A673 (cell line): ENCODE data around the gene MSRB3. TPM values are rescaled to one million over a fixed set of nuclear protein-coding genes. Genes with fewer than 3 reads are reported as not detected.
A peak's percentile ranks its signal among the peaks of the same experiment; 100 is the strongest.
"Not testable (repeated sequence)": the region's sequence is repeated elsewhere in the genome, so short reads cannot be mapped to it uniquely, and the experiment has no call there.

ENCODE experiments used
- BruUV-seq: library from RNA; stranded (reverse); fragments of 400-500 nt; replicated peaks from 2 replicates; lab custom pipeline; 2021; lab: Mats Ljungman, UMichigan
- CTCF ChIA-PET: fragments of 300-600 bp; sonication (Branson Sonifier 250); formaldehyde crosslinking; loops from one replicate; lab custom pipeline; 2022; ENCODE audit warnings: antibody characterized with exemption; lab: Charles Lee
- POLR2A ChIA-PET: fragments of 300-600 bp; sonication (Branson Sonifier 250); formaldehyde crosslinking; loops from one replicate; lab custom pipeline; 2022; ENCODE audit warnings: antibody characterized with exemption; ENCODE audit not compliant: low non-redundant PET; lab: Charles Lee
- DNase-seq: peaks from one replicate; pipeline ENCODE4 v3.0.0-alpha.2; 2015; ENCODE audit warnings: low spot score
- H3K27ac ChIP-seq: fragments of 200-600 bp; sonication (generic); 2 replicates; pipeline ENCODE4 v1.5.1; 2016; ENCODE audit warnings: mixed run types, low read depth, mild to moderate bottlenecking, mixed read lengths, antibody characterized with exemption, low read length; ENCODE audit not compliant: poor library complexity, severe bottlenecking
- H3K27me3 ChIP-seq: fragments of 200-600 bp; sonication (generic); replicated peaks from 2 replicates; pipeline ENCODE4 v1.6.1; 2017; ENCODE audit warnings: mixed run types, low read depth, mild to moderate bottlenecking, mixed read lengths, antibody characterized with exemption, low read length; ENCODE audit not compliant: insufficient read depth, poor library complexity
- H3K36me3 ChIP-seq: fragments of 200-600 bp; sonication (generic); 2 replicates; pipeline ENCODE4 v1.6.1; 2016; ENCODE audit warnings: mixed run types, mild to moderate bottlenecking, mixed read lengths, antibody characterized with exemption, low read length; ENCODE audit not compliant: insufficient read depth, poor library complexity, severe bottlenecking
- H3K4me1 ChIP-seq: fragments of 200-600 bp; sonication (generic); 2 replicates; pipeline ENCODE4 v1.6.1; 2017; ENCODE audit warnings: mixed run types, mild to moderate bottlenecking, mixed read lengths, antibody characterized with exemption, low read length; ENCODE audit not compliant: insufficient read depth, poor library complexity, severe bottlenecking
- H3K4me3 ChIP-seq: fragments of 200-600 bp; sonication (generic); 2 replicates; pipeline ENCODE4 v1.5.1; 2016; ENCODE audit warnings: low read depth, mixed run types, mild to moderate bottlenecking, mixed read lengths, low read length; ENCODE audit not compliant: poor library complexity, severe bottlenecking
- H3K9me3 ChIP-seq: fragments of 200-600 bp; sonication (generic); 2 replicates; pipeline ENCODE4 v1.6.1; 2016; ENCODE audit warnings: mixed run types, low read depth, mild to moderate bottlenecking, mixed read lengths, antibody characterized with exemption, low read length; ENCODE audit not compliant: poor library complexity, severe bottlenecking
- EZH2 ChIP-seq: fragments of 200-600 bp; sonication (generic); IDR thresholded peaks from 2 replicates; pipeline ENCODE4 v1.6.1; 2017; ENCODE audit warnings: borderline replicate concordance, low read depth, mild to moderate bottlenecking, mixed read lengths, antibody characterized with exemption, low read length; ENCODE audit not compliant: poor library complexity, severe bottlenecking
- intact Hi-C: fragments of 100-400 bp; cut with micrococcal nuclease; formaldehyde crosslinking; loops from one replicate; pipeline ENCODE4 v1.10.0; 2022; ENCODE audit not compliant: unreplicated experiment
- total RNA-seq: library from RNA; stranded (reverse); gene quantifications from 2 replicates; pipeline ENCODE4 v1.2.3, GENCODE V29; 2021
- TF ChIP-seq, protein P1 (sequence below): fragments of 300-800, 200-600 bp; sonication (generic); conservative IDR thresholded peaks from 2 replicates; pipeline ENCODE4 v1.5.1; 2017; ENCODE audit warnings: low read depth, mild to moderate bottlenecking, antibody characterized with exemption, low read length, moderate library complexity, mixed read lengths

MSRB3 gene
- total RNA-seq, 1 experiment from 2014 or later = 2.1 TPM

DNA sequence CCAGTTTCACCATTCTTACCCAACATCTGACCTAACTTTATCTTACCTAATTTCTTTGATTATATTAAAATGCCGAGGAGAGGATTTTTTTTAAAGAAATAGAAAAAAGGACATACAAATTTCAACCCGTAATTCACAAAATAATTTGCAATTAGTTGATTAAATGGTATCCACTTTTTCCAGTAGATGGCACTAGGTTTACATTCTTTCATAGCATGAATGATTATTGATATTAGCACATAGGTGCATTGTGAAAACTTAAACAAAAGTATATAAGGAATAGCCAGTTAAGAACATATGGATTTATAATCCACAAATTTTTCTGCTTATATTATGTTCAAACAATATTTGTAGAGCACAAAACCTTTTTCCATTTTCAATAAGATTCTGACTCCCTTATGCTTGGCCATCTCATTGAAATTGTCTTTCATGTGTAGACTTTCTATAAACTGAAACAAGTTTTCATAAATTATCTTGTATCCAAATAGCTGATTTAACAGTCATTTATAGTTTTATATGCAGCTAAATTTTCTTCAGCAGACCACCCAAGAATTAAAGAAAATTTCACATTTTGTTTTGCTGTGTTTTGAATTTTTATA is 35.3 kb downstream of the MSRB3 start:
- POLR2A ChIA-PET = no interaction called here
- Histone ChIP-seq H3K36me3 (no peaks in the 10 kb centered on the region), H3K4me1 (peaks cover 52% of the 10 kb centered on the region), H3K9me3 (no peaks in the 10 kb centered on the region), H3K4me3 (no peak overlapping the region), H3K27me3 (no peaks in the 10 kb centered on the region), H3K27ac (no peak overlapping the region)
- DNase-seq = peak; percentile 58
- intact Hi-C loops = loop anchor here (5.0 to 10.0 kb wide), 2 partner anchors 241 to 793 kb away; no protein-coding TSS in a partner anchor
- TF ChIP-seq, protein P1, sequence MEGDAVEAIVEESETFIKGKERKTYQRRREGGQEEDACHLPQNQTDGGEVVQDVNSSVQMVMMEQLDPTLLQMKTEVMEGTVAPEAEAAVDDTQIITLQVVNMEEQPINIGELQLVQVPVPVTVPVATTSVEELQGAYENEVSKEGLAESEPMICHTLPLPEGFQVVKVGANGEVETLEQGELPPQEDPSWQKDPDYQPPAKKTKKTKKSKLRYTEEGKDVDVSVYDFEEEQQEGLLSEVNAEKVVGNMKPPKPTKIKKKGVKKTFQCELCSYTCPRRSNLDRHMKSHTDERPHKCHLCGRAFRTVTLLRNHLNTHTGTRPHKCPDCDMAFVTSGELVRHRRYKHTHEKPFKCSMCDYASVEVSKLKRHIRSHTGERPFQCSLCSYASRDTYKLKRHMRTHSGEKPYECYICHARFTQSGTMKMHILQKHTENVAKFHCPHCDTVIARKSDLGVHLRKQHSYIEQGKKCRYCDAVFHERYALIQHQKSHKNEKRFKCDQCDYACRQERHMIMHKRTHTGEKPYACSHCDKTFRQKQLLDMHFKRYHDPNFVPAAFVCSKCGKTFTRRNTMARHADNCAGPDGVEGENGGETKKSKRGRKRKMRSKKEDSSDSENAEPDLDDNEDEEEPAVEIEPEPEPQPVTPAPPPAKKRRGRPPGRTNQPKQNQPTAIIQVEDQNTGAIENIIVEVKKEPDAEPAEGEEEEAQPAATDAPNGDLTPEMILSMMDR = peak; percentile 76
- no peak for TF ChIP-seq EZH2
- no TSS peak for BruUV-seq
- CTCF ChIA-PET = no interaction called here

- intact Hi-C loops = loop anchor here (5.0 to 10.0 kb wide), 2 partner anchors 240 to 357 kb away; no protein-coding TSS in a partner anchor
Measured at GRCh38 chr12:65315238-65315637, 36.8 kb downstream of the MSRB3 start.

DNA sequence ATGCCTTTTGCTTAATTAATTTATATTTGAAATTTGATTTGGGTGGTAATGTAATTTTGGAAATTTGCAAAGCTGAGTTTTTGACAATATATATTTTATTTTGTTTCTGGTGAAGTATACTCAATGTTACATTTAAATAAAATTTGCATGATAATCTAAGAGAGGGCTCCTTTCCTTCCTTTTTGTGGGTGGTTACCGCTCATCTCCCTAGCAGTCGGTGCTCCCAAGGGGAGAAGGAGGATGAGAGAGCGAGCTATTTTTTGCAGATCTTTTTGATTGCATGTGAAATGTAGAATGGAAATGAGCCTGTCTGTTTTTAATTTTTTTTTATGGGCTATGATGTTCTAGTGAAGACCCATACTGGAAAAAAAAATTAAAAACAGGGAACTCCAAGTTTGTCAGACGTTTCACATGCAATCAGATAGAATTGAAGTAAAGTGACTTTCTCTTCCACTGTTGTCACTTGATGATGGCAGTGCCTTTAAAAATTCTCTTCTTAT is 39.8 kb downstream of the MSRB3 start:
- Histone ChIP-seq H3K27me3 (no peaks in the 10 kb centered on the region), H3K36me3 (no peaks in the 10 kb centered on the region), H3K27ac (no peak overlapping the region), H3K4me1 (peaks cover 17% of the 10 kb centered on the region), H3K9me3 (no peaks in the 10 kb centered on the region), H3K4me3 (no peak overlapping the region)
- BruUV-seq = no TSS peak
- ChIA-PET CTCF (no interaction called here), POLR2A (no interaction called here)
- no peak for TF ChIP-seq EZH2
- TF ChIP-seq, protein P1 = no peak
- DNase-seq = peak; percentile 26
- intact Hi-C loops = loop anchor here (5.0 to 10.0 kb wide), 2 partner anchors 237 to 354 kb away; no protein-coding TSS in a partner anchor

More at GRCh38 chr12:65315238-65315637, 36.8 kb downstream of the MSRB3 start:
- peaks cover 41% of the 10 kb centered on the region for H3K4me1 ChIP-seq
- DNase-seq, H3K27me3 ChIP-seq, CTCF ChIA-PET, H3K4me3 ChIP-seq, H3K36me3 ChIP-seq, BruUV-seq, POLR2A ChIA-PET, H3K27ac ChIP-seq, H3K9me3 ChIP-seq: not testable (repeated sequence)
